HG03521 (cell line): ENCODE measurements around the gene DNAAF9.
A peak's percentile ranks its signal among the peaks of the same experiment; 100 is the strongest.
"Not testable (repeated sequence)": the region's sequence is repeated elsewhere in the genome, so short reads cannot be mapped to it uniquely, and the experiment has no call there.

ENCODE experiments used
- ATAC-seq: cut with Tn5 transposase; IDR thresholded peaks from one replicate; pipeline ENCODE4 v1.9.1; 2021; ENCODE audit warnings: mild to moderate bottlenecking, moderate library complexity; ENCODE audit not compliant: unreplicated experiment

Gene DNAAF9

GRCh38 chr20:3407040-3407770 is at the start of gene DNAAF9:
Gene DNAAF9 (minus strand): TSS chr20:3407669. CDS start chr20:3407557, 112 bp downstream.
- peak; percentile 45 for ATAC-seq

- ATAC-seq = no peak
These were observed 49.2 kb upstream of the DNAAF9 start for GRCh38 chr20:3456648-3457047.

- ATAC-seq = no peak
These were observed 47.4 kb upstream of the DNAAF9 start for GRCh38 chr20:3454831-3455230.

- no peak for ATAC-seq
These were observed 45.2 kb upstream of the DNAAF9 start for GRCh38 chr20:3452690-3453089.

- ATAC-seq = no peak
These were observed 44.7 kb upstream of the DNAAF9 start for GRCh38 chr20:3452136-3452535.

GRCh38 chr20:3449319-3449718 is 41.9 kb upstream of the DNAAF9 start:
- no peak for ATAC-seq

- ATAC-seq = no peak
These were observed 39.9 kb upstream of the DNAAF9 start for GRCh38 chr20:3447321-3447720.

GRCh38 chr20:3446779-3447178 is 39.3 kb upstream of the DNAAF9 start:
- no peak for ATAC-seq

- ATAC-seq = no peak
These were observed 29.6 kb upstream of the DNAAF9 start for GRCh38 chr20:3436864-3437574.

- ATAC-seq = no peak
These were observed 26.8 kb upstream of the DNAAF9 start for GRCh38 chr20:3434232-3434631.

GRCh38 chr20:3433744-3434143 is 26.3 kb upstream of the DNAAF9 start:
- ATAC-seq = no peak

GRCh38 chr20:3432844-3433243 is 25.4 kb upstream of the DNAAF9 start:
- no peak for ATAC-seq

- no peak for ATAC-seq
These were observed 23.6 kb upstream of the DNAAF9 start for GRCh38 chr20:3431109-3431508.

GRCh38 chr20:3430376-3431069 is 23.1 kb upstream of the DNAAF9 start:
- peak; percentile 51 for ATAC-seq

GRCh38 chr20:3426766-3427165 is 19.3 kb upstream of the DNAAF9 start:
- not testable (repeated sequence) for ATAC-seq

GRCh38 chr20:3423126-3423525 is 15.7 kb upstream of the DNAAF9 start:
- ATAC-seq = no peak

GRCh38 chr20:3421985-3422384 is 14.5 kb upstream of the DNAAF9 start:
- ATAC-seq = no peak

GRCh38 chr20:3420211-3420707 is 12.8 kb upstream of the DNAAF9 start:
- peak; percentile 90 for ATAC-seq

GRCh38 chr20:3418161-3418560 is 10.7 kb upstream of the DNAAF9 start:
- ATAC-seq = not testable (repeated sequence)

- no peak for ATAC-seq
These were observed 6.7 kb upstream of the DNAAF9 start for GRCh38 chr20:3414122-3414521.

GRCh38 chr20:3413393-3413889 is 6.0 kb upstream of the DNAAF9 start:
- ATAC-seq = no peak
